Glutamatergic neuron (in vitro differentiated cells): Measurements from ENCODE around the gene CHST8. TPM values are rescaled to one million over a fixed set of nuclear protein-coding genes. Genes with fewer than 3 reads are reported as not detected.

Source experiments
- DNase-seq: peaks from one replicate; pipeline ENCODE4 v3.0.0; 2022
- H3K27ac Mint-ChIP-seq: one replicate; pipeline ENCODE4 v1.8.0; 2020; ENCODE audit warnings: mild to moderate bottlenecking, mixed read lengths, inconsistent platforms; ENCODE audit not compliant: unreplicated experiment
- H3K27me3 Mint-ChIP-seq: one replicate; pipeline ENCODE4 v1.8.0; 2020; ENCODE audit warnings: mild to moderate bottlenecking, moderate library complexity, mixed read lengths, inconsistent platforms; ENCODE audit not compliant: unreplicated experiment
- H3K36me3 Mint-ChIP-seq: one replicate; pipeline ENCODE4 v1.8.0; 2020; ENCODE audit warnings: mild to moderate bottlenecking, mixed read lengths, inconsistent platforms; ENCODE audit not compliant: unreplicated experiment
- H3K4me1 Mint-ChIP-seq: one replicate; pipeline ENCODE4 v1.8.0; 2020; ENCODE audit warnings: mild to moderate bottlenecking, low read depth, mixed read lengths, inconsistent platforms; ENCODE audit not compliant: unreplicated experiment
- H3K4me3 Mint-ChIP-seq: one replicate; pipeline ENCODE4 v1.8.0; 2020; ENCODE audit warnings: mild to moderate bottlenecking, mixed read lengths, inconsistent platforms; ENCODE audit not compliant: unreplicated experiment
- H3K9me3 Mint-ChIP-seq: one replicate; pipeline ENCODE4 v1.8.0; 2020; ENCODE audit warnings: mild to moderate bottlenecking, moderate library complexity, mixed read lengths, inconsistent platforms; ENCODE audit not compliant: unreplicated experiment
- CTCF ChIP-seq: fragments of 200-600 bp; sonication (generic); IDR thresholded peaks from one replicate; pipeline ENCODE4 v1.5.0; 2021; ENCODE audit not compliant: partially characterized antibody, unreplicated experiment
- total RNA-seq: library from RNA; stranded (reverse); fragmentation: NEBNext Ultra II Directional; extraction: Animal tissue kit (Norgen Biotek cat#: 25700); gene quantifications from one replicate; pipeline ENCODE4 v1.2.1, GENCODE V29; 2021; ENCODE audit not compliant: unreplicated experiment

Gene CHST8
- total RNA-seq, 1 donor from 2014 or later = 235 TPM

GRCh38 chr19:33621065-33621785 lies 528 bp upstream of the CHST8 start:
- Mint-ChIP-seq H3K36me3 (no peaks in the 10 kb centered on the region), H3K27me3 (peaks cover 14% of the 10 kb centered on the region), H3K27ac (no peak overlapping the region), H3K4me3 (peak overlapping the region; percentile 82), H3K4me1 (peaks cover 34% of the 10 kb centered on the region), H3K9me3 (peaks cover 16% of the 10 kb centered on the region)
- DNase-seq = no peak
- no peak for TF ChIP-seq CTCF

- no peak for TF ChIP-seq CTCF
- DNase-seq = no peak
- Mint-ChIP-seq H3K9me3 (peaks cover 16% of the 10 kb centered on the region), H3K27ac (peak overlapping the region; percentile 55), H3K4me3 (peak overlapping the region; percentile 99), H3K4me1 (peaks cover 39% of the 10 kb centered on the region), H3K36me3 (no peaks in the 10 kb centered on the region), H3K27me3 (peaks cover 15% of the 10 kb centered on the region)
Observed at GRCh38 chr19:33622505-33622808, 704 bp downstream of the CHST8 start.

- Mint-ChIP-seq H3K27ac (peak overlapping the region; percentile 82), H3K9me3 (peaks cover 19% of the 10 kb centered on the region), H3K27me3 (peaks cover 19% of the 10 kb centered on the region), H3K36me3 (peaks cover 3% of the 10 kb centered on the region), H3K4me3 (peak overlapping the region; percentile 99), H3K4me1 (peaks cover 44% of the 10 kb centered on the region)
- TF ChIP-seq CTCF = no peak
- DNase-seq = peak; percentile 72
Observed at GRCh38 chr19:33622809-33623511, 1.2 kb downstream of the CHST8 start.

GRCh38 chr19:33624586-33624985 lies 2.8 kb downstream of the CHST8 start:
- no peak for DNase-seq
- Mint-ChIP-seq H3K4me3 (peak overlapping the region; percentile 99), H3K27me3 (peaks cover 20% of the 10 kb centered on the region), H3K27ac (peak overlapping the region; percentile 56), H3K9me3 (peaks cover 13% of the 10 kb centered on the region), H3K4me1 (peaks cover 53% of the 10 kb centered on the region), H3K36me3 (peaks cover 4% of the 10 kb centered on the region)
- no peak for TF ChIP-seq CTCF

- no peak for DNase-seq
- no peak overlapping the region for H3K27ac Mint-ChIP-seq
- no peak for TF ChIP-seq CTCF
- peaks cover 22% of the 10 kb centered on the region for H3K27me3 Mint-ChIP-seq
- peak overlapping the region; percentile 78 for H3K4me3 Mint-ChIP-seq
- H3K9me3 Mint-ChIP-seq = peaks cover 5% of the 10 kb centered on the region
- H3K36me3 Mint-ChIP-seq = peaks cover 4% of the 10 kb centered on the region
- H3K4me1 Mint-ChIP-seq = peaks cover 61% of the 10 kb centered on the region
Observed at GRCh38 chr19:33627526-33627925, 5.8 kb downstream of the CHST8 start.
